PFSK-1 (cell line): ENCODE data around the gene SYCE3.

Source experiments
- FOXP2 ChIP-seq: optimal IDR thresholded peaks from 2 replicates; pipeline ENCODE3; 2011; ENCODE audit warnings: borderline replicate concordance, control low read depth, inconsistent platforms; ENCODE audit not compliant: insufficient read depth; ENCODE audit errors: extremely low read length, extremely low read depth
- POLR2AphosphoS5 ChIP-seq: IDR thresholded peaks from 2 replicates; pipeline ENCODE4 v1.6.1; 2012; ENCODE audit warnings: low read depth, mild to moderate bottlenecking, control low read depth, low read length, moderate library complexity
- REST ChIP-seq, 2 experiments: IDR thresholded peaks; 2 replicates each; pipeline versions ENCODE4 v1.6.1 to v1.8.0; 2011 to 2012; ENCODE audit warnings: low read depth in 2 of 2, low read length in 2 of 2, control low read depth in 1 of 2, inconsistent platforms in 1 of 2, mild to moderate bottlenecking in 1 of 2, moderate library complexity in 1 of 2; ENCODE audit not compliant: insufficient read depth in 1 of 2
- SIN3A ChIP-seq: IDR thresholded peaks from 2 replicates; pipeline ENCODE4 v1.6.1; 2012; ENCODE audit warnings: mild to moderate bottlenecking, low read length, moderate library complexity, borderline replicate concordance; ENCODE audit not compliant: insufficient read depth
- TAF1 ChIP-seq: IDR thresholded peaks from 2 replicates; pipeline ENCODE4 v1.6.1; 2012; ENCODE audit warnings: low read length, control low read depth, borderline replicate concordance; ENCODE audit not compliant: insufficient read depth

SYCE3 gene

GRCh38 chr22:50586416-50586815, 23.7 kb upstream of the SYCE3 start:
- TF ChIP-seq REST (IDR thresholded peaks at IDR 0.05; ENCODE audit: insufficient read depth in 1 of 2, low read depth in 2 of 2, low read length in 2 of 2): no peak
- TF ChIP-seq TAF1: no peak
- no peak for TF ChIP-seq FOXP2
- TF ChIP-seq SIN3A: no peak
- no peak for TF ChIP-seq POLR2AphosphoS5

GRCh38 chr22:50585781-50586180, 23.1 kb upstream of the SYCE3 start:
- no peak for TF ChIP-seq TAF1
- TF ChIP-seq SIN3A: no peak
- no peak for TF ChIP-seq POLR2AphosphoS5
- no peak for TF ChIP-seq REST (IDR thresholded peaks at IDR 0.05; ENCODE audit: insufficient read depth in 1 of 2, low read depth in 2 of 2, low read length in 2 of 2)
- no peak for TF ChIP-seq FOXP2

GRCh38 chr22:50585238-50585637, 22.5 kb upstream of the SYCE3 start:
- no peak for TF ChIP-seq TAF1
- no peak for TF ChIP-seq REST (IDR thresholded peaks at IDR 0.05; ENCODE audit: insufficient read depth in 1 of 2, low read depth in 2 of 2, low read length in 2 of 2)
- TF ChIP-seq POLR2AphosphoS5: no peak
- TF ChIP-seq FOXP2: no peak
- TF ChIP-seq SIN3A: no peak

GRCh38 chr22:50584106-50585096, 21.7 kb upstream of the SYCE3 start:
- TF ChIP-seq TAF1: no peak
- no peak for TF ChIP-seq REST (IDR thresholded peaks at IDR 0.05; ENCODE audit: insufficient read depth in 1 of 2, low read depth in 2 of 2, low read length in 2 of 2)
- TF ChIP-seq FOXP2: no peak
- TF ChIP-seq SIN3A: no peak
- no peak for TF ChIP-seq POLR2AphosphoS5
